Measurements from ENCODE around the gene MYO15A. TPM values are rescaled to one million over a fixed set of nuclear protein-coding genes. Genes with fewer than 3 reads are reported as not detected.

MYO15A gene
- polyA plus RNA-seq, 3 donors, result 2.2 to 4.8 (median 3.3) TPM

DNA sequence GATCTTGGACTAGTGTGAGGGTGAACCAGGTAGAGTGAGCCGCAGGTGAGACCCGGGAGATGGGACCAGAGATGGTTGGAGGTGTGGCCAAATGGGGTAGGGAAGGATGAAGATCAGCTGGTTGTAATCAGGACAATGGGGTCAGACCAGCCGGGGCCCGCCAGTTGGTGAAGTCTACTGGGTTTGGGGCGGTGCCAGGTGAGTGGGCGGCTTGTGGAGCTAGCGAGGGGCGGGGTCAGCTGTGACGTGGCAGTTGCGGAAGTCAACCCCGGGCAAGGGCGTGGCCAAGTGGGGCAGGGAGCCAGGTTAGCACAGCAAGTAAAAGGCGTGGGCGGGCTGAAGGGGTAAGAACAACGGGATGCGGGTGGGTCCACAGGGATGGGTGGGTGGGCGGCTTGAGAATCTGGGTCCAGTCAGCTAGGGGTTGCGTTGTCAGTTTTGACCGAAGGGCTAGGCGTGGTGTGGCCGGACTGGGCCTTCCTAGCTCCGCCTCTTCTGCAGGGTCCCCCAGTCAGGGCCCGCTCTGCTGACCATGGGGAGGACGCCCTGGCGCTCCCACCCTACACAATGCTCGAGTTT lies 49.6 kb downstream of the MYO15A start:
- DNase-seq, result peak; percentile 81

DNA sequence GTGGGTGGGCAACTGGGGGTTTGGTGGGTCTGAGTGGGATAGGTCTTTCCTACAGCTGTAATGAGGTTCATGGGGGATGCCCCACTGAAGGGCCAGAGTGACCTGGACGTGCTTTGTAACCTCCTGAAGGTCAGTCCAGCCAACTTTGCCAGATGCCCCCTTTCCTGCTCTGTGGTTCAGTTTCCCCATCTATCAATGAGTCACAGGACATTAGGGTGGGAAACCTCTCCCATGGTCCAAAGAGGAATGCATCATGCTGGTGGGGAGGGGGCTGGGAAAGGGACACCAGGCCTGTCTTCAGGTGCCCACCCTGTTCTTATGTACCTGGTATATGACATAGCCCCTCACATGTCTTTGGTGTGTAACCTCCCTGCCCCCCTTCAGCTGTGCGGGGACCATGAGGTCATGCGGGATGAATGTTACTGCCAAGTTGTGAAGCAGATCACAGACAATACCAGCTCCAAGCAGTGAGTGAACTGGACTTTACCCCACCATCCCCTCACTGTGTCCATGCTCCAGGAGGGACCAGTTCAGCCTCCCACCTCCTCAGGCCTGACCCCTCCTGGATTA lies 51.1 kb downstream of the MYO15A start:
- no peak for DNase-seq

DNA sequence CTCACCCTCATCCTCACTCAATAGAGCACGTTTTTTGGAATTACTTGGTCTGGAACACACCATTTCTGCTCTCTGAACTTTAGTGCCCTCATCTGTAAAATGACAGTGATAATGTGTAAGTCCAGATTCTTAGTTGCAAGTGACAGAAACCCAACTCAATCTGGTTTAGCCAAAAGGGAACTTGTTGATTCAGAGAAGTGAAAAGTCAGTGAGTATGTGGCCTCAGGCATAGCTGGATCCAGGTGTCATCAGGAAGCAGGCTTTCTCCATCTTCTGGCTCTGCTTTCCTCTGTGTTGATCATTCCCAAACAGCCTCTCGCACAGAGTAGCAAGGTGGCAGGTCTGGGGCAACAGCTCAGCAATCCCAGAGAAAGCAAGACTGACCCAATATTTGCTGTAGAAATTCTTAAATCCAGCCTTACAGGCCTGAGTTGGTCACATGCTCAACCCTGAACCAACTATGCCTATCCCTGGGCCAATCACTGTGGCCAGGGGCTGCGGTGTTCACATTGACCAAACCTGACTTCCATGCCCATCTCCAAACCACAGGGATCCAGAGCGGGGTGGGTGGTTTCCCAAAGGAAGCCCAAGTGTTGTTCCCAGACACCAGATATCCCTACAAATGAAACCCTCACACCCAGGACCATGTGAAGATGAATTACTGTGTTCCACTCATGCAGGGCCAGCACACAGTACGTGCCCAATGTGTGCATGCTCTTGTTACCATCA lies 51.7 kb downstream of the MYO15A start:
- no peak for DNase-seq

DNA sequence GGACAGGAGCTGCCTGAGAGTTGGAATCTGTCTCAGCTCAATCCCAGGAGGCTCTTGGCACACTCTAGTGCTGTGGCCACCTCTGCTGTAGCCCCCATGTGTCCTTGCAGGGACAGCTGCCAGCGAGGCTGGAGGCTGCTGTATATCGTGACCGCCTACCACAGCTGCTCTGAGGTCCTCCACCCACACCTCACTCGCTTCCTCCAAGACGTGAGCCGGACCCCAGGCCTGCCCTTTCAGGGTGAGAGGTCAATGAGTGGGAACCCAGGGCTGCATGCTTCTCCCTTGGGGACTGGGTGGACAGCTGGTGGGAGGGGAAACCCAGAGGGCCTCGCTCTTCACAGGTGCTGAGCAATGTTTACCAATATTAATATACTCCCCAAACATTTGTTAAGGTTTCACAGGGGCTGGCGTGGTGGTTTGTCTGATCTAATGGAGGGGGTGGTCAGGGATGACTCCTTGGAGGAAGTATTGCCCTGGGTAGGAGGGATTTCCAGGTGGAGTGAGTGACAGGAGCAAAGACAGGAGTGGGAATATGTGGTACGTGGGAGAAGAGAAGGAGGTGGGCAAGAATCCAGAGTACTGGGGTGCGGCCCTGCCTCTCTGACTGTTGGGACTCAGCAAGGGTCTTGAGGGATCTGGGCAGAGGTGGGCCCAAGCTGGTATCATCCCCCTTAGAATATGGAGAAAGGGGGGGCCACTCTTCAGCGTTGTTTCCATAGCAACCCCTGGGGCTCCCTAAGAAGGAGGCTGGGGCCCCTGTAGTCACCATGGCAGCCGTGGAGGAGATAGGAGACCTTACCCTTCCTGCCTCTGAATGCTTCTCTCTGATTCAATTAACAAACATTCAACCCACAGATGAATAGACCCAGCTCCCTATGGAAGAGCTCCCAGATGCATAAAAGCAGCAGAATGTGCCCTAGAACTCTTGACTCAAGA lies 52.9 kb downstream of the MYO15A start:
- DNase-seq, result no peak

DNA sequence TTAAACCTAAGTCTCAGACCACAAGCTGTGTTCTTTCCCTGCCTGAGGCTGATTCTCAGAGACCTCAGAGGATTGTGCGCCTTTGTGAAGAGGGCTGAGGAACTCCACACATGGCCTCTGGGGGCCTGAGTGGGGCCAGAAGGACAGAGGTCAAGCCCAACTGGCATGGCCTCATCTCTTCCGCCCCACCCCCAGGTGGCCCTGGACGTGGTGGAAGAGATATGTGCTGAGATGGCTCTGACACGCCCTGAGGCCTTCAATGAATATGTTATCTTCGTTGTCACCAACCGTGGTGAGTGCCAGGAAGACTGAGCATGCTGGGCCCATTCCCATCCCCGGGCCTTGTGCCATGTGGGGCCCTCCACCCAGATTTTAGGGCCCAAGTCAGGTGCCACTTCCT lies 55.0 kb downstream of the MYO15A start:
- DNase-seq, result no peak

DNA sequence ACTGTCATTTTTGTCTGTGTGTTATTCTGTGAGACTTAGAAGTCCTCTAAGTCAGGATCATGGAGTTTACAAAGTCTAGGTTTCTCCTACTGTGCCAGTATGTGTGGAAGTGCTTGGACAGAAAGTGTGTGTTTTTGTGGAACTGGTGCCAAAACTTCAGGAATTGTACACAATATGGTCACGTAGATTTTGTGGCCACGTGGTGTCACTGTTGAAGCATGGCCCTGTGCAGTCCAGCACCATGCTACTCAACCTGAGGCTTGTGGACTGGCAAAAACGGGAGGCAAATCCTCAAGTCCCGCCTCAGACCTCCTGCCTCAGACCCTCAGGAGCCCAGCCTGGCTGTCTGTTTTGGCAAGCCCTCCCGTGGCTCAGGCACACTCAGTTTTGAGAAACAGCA lies 58.3 kb downstream of the MYO15A start:
- no peak for DNase-seq

DNA sequence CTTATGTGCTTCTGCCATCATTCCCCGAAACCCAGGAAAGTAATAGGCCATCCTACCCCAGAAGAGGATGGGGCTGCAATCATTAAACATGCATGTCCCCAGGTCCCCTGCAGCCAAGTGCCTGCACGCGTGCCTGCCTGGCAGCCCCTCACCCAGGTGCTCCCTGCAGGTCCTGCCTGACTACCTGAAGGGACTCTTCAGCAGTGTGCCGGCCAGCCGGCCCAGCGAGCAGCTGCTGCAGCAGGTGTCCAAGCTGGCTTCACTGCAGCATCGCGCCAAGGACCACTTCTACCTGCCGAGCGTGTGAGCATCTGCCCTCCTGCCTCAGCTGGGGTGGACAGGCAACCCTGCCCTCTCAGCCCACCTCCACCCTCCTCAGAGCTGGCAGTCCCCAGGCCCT lies 58.9 kb downstream of the MYO15A start:
- no peak for DNase-seq

DNA sequence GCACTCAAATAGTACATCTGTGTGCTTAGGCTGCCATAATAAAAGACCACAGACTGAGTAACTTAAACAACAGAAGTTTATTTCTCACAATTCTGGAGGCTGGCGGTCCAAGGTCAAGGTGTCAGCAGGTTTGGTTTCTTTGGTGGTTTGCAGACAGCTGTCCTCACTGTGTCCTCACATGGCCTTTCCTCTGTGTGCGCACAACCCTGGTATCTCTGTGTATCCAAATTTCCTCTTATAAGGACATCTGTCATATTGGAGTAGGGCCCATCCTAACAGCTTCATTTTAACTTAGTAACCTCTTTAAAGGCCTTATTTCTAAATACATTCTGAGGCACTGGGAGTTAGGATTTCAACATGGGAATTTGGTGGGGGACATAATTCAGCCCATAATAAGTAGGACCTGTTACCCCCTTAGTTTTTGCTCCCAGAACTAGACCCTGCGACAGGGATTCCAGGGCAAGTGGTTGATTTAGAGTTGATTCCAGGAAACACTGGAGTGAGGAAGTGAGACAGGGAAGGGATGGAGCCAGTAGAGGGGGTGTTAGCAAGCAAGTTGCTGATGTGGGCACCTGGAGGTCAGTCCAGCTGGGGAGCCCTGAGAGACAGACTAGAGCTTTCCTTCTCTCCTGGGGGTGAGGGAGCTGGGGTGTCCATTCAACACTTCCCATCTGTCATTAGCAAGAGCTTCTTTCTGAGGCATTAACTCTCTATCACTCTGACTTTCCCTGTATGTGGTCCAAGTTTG lies 64.1 kb downstream of the MYO15A start:
- DNase-seq, result no peak

DNA sequence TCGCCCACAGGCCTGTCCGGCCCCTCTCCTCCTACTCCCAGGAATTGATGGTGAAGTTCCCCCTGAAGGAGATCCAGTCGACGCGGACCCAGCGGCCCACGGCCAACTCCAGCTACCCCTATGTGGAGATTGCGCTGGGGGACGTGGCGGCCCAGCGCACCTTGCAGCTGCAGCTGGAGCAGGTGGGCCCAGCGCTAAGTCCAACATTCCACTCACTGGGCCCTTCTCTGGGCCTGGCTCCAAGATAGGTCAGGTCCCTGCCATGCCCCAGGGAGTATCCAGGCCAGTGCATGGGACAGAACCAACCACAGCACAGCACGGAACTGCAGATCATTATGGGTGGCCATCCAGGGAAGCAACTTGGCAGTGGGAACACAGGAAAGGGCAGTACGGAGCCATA lies 65.2 kb downstream of the MYO15A start:
- DNase-seq, result no peak

DNA sequence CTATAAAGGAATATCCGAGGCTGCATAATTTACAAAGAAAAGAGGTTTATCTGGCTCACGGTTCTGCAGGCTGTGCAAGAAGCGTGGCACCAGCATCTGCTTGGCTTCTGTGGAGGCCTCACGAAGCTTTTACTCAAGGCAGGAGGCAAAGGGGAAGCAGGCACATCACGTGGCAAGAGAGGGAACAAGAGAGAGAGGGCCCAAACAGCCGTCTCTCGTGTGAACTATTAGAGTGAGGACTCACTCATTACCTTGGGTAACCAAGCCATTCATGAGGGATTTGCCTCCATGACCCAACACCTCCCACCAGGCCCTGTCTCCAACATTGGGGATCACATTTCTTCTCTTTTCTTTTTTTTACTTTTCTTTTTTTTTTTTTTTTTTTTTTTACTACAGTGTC lies 67.6 kb downstream of the MYO15A start:
- DNase-seq, result no peak

DNA sequence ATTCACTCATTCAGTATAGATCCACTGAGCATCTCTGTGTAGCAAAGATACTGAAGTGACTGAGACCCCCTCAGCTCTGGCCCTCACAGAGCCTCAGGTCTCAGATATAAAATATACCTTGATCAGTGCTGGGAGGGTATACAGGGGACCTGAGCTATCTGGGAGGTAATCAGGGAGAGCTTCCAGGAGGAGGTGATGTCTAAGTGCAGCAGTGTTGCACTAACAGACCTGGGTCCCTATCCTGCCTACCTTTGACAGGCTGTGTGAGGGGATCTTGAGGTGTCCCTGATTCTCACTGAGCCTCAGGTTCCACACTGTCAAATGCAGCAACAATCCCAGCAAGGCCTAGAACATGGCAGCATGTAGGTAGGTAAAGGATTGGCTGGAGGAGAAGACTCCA lies 68.6 kb downstream of the MYO15A start:
- no peak for DNase-seq

DNA sequence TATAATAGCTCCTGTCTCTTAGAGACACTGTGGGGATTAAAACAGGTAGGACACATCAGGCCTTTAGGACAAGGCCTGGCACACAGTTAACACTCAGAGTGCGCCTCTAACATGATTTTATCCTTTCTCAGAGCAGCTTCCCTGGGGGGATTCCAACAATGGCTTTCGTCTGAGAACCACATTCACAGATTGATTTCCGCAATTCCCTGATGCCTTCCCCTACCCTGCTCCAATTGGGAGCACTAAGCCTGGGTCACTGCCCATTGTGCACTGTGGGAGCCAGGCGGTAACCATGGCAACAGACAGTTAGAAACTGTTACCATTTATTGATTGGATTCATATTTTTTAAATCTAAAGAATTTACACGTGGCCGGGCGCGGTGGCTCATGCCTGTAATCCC lies 69.2 kb downstream of the MYO15A start:
- DNase-seq, result no peak

DNA sequence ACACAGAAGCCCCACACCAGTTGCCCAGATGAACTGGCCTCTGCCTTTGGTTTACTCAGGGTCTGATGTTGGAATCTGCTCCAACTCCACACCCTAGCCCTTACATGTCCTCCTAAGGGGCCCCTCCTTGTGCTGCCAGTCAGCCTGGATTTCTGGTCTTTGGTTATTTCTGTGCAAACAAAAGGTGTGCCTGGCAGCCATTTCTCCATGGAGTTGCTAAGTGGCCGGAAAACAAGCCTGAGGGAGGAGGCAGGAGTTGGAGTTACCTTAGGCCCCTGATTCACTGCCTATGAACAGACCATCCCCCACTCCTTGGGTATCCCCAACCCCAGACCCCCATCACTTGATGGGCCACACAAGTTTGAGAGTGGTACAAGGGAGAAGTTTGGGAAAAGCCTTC lies 70.6 kb downstream of the MYO15A start:
- DNase-seq, result no peak

DNA sequence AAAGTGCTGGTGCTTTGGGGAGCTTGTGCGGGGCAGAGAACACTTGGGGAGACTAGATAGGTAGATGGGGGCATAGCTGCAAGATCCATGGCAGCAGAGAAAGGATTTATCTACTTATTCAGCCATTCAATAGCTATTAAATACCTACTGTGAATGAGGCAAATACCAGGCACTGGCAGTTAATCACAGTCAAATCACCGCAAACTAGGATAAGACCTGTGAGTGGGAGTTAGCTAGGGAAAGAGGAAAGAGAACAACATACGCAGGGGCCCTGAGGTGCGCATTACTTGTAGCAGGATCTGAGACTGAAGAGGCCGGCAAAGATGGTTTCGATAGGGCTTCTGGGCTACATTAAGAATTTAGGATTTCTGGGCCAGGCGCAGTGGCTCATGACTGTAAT lies 71.2 kb downstream of the MYO15A start:
- DNase-seq, result peak; percentile 35

DNA sequence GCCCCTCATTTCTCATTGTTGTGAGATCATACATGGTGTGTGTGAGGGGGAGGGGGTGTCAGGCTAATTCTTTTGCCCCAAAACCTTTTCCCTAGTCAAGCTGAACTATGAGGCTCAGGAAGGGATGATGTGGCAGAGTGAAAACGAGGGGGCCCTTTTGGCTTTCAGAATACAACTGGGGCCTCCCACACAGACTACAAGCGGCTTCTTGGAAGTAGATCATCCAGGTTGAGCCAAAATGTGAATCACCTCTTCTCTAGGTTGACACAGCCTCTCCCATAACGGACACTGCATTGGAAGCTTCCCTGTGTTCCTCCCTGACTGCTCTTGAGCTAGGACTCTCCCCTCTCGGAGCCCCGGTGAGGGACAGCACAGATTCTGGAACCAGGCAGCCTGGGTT lies 72.8 kb downstream of the MYO15A start:
- no peak for DNase-seq

DNA sequence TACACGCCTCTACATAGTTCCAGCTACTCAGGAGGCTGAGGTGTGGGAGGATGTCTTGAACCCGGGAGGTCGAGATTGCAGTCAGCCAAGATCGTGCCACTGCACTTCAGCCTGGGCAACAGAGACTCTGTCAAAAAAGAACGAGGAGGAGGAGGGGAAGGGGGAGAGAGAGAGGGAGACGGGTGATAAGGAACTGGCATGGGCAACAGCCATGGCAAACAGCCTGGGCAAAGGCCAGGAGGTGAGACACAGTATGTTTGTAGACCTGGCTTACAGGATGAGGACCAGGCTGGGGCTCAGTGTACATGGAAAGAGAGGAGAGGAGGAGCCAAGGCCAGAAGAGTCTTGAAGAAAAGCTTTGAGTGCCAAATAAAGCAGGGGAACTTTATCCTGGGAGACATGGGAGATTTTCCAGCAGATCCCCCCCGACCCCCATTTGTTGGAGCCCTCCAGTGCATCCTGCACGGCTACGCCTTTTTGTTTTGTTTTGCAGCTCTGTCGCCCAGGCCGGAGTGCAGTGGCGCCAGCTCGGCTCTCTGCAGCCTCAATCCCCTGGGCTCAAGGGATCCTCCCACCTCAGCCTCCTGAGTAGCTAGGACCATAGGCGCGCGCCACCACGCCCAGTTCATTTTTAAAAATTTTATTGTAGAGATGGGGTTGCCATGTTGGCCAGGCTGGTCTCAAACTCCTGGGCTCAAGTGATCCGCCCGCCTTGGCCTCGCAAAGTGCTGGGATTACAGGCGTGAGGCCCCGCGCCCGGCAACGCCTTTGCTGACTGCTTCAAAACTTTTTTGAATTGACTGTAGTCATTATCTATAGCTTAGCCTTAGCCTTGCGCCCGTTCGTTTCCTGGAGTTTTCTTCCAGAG lies 73.8 kb downstream of the MYO15A start:
- peak; percentile 17 for DNase-seq

DNA sequence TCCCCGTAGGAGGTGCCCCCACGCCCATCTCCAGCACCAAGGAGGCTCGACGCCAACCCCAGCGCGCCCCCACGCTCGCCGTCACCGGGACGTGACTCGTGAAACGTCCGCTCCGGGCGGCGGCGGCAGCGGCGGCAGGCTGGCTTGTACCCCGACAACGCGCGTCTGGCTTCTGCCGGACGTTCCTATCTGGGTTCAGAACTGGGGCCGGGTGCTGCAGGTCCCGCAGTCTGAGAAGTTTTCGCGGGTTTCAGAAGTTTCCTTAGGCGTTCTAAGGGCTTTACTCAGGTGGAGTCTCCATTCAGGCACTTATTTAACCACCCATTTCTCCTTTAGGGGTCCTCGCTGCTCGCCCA lies 74.4 kb downstream of the MYO15A start:
- no peak for DNase-seq

DNA sequence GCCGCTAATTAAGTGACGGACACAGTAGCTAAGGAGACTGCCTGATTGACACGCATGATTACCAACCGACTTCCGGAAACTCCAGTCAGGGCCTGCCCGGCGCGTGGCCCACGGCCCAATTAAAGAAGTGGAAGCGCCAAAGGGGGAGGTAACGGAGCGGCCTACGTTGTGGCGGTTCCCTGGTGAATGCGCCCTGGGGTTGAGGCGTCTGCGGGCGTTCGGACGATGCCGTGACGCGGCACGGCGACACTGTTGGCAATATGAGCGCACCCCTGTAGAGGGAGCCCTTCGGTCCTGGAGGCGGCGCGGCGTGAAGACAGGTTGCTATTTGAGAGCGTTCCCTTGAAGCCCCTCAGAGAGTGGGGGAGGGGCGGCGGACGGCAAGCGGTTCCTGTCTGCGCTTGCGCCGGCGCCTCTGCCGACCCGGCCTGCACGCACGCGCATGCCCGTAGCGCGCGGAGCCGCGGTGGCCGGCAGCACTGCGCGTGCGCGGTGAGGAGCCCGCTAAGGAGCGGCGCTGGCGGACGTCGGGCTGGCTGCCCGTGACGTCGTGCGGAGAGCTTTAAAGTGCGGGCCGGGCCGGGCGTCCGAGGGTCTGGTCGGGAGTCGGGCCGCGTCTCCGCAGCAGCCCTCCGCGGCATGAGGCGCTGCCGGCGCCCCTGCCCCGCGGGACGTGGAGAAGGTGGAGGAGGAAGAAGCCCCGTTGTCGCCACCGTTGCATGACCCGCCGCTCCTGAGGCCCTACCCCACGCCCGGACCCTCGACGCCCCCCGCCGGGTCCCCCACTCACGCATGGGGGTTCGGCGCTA lies 75.0 kb downstream of the MYO15A start, which contains the start of gene ALKBH5:
Gene ALKBH5, plus strand, starts transcription at position 495 of the 809 bp plus-strand sequence. CDS start 416 bp downstream, outside the sequence.
- peak; percentile 99 for DNase-seq

DNA sequence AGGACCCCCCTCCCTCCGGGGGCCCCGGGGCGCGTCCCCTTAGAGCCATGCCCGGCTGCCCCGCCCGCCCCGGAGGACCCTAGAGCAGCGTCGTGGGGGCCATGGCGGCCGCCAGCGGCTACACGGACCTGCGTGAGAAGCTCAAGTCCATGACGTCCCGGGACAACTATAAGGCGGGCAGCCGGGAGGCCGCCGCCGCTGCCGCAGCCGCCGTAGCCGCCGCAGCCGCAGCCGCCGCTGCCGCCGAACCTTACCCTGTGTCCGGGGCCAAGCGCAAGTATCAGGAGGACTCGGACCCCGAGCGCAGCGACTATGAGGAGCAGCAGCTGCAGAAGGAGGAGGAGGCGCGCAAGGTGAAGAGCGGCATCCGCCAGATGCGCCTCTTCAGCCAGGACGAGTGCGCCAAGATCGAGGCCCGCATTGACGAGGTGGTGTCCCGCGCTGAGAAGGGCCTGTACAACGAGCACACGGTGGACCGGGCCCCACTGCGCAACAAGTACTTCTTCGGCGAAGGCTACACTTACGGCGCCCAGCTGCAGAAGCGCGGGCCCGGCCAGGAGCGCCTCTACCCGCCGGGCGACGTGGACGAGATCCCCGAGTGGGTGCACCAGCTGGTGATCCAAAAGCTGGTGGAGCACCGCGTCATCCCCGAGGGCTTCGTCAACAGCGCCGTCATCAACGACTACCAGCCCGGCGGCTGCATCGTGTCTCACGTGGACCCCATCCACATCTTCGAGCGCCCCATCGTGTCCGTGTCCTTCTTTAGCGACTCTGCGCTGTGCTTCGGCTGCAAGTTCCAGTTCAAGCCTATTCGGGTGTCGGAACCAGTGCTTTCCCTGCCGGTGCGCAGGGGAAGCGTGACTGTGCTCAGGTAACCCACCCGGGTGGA lies 75.8 kb downstream of the MYO15A start:
- peak; percentile 36 for DNase-seq

Data from renal pelvis (tissue), 4 donors.